Trophoblast cell (in vitro differentiated cells and primary cell): ENCODE data around the gene DPP6.

ENCODE experiments used
- DNase-seq, 2 donors: peaks; one replicate each; pipeline ENCODE4 v3.0.0-alpha.2; 2016
- H2AFZ ChIP-seq: 2 replicates; pipeline ENCODE4 v1.6.1; 2013; ENCODE audit warnings: low read length, moderate library complexity, mild to moderate bottlenecking; ENCODE audit not compliant: insufficient read depth, poor library complexity
- H2AK5ac ChIP-seq: 2 replicates; pipeline ENCODE4 v1.6.1; 2013; ENCODE audit warnings: mild to moderate bottlenecking, low read length
- H2BK120ac ChIP-seq: 2 replicates; pipeline ENCODE4 v1.6.1; 2013; ENCODE audit warnings: low read length, mild to moderate bottlenecking, moderate library complexity; ENCODE audit not compliant: insufficient read depth, poor library complexity
- H2BK12ac ChIP-seq: 2 replicates; pipeline ENCODE4 v1.6.1; 2013; ENCODE audit warnings: mild to moderate bottlenecking, low read length, moderate library complexity
- H2BK5ac ChIP-seq: 2 replicates; pipeline ENCODE4 v1.6.1; 2013; ENCODE audit warnings: low read length, low read depth, moderate library complexity, mild to moderate bottlenecking; ENCODE audit not compliant: poor library complexity
- H3K14ac ChIP-seq: 2 replicates; pipeline ENCODE4 v1.6.1; 2013; ENCODE audit warnings: mild to moderate bottlenecking, low read length
- H3K18ac ChIP-seq: 2 replicates; pipeline ENCODE4 v1.6.1; 2013; ENCODE audit warnings: mild to moderate bottlenecking, low read length
- H3K23ac ChIP-seq: 2 replicates; pipeline ENCODE4 v1.6.1; 2013; ENCODE audit warnings: low read length
- H3K27ac ChIP-seq: 2 replicates; pipeline ENCODE4 v1.5.1; 2013; ENCODE audit warnings: low read depth, mild to moderate bottlenecking, inconsistent platforms, low read length, moderate library complexity
- H3K27me3 ChIP-seq: 2 replicates; pipeline ENCODE4 v1.6.1; 2013; ENCODE audit warnings: inconsistent platforms, mild to moderate bottlenecking, low read length, moderate library complexity; ENCODE audit not compliant: insufficient read depth
- H3K36me3 ChIP-seq, 2 experiments: 1 replicate in 1 of 2; 2 replicates in 1 of 2; pipeline ENCODE4 v1.6.1; 2013; ENCODE audit warnings: low read length in 2 of 2, mild to moderate bottlenecking in 2 of 2, moderate library complexity in 1 of 2; ENCODE audit not compliant: insufficient read depth in 2 of 2, control insufficient read depth in 1 of 2
- H3K4ac ChIP-seq: 2 replicates; pipeline ENCODE4 v1.6.1; 2013; ENCODE audit warnings: low read depth, mild to moderate bottlenecking, low read length, moderate library complexity
- H3K4me1 ChIP-seq, 2 experiments: 1 replicate in 1 of 2; 2 replicates in 1 of 2; pipeline ENCODE4 v1.6.1; 2013; ENCODE audit warnings: low read length in 2 of 2, mild to moderate bottlenecking in 2 of 2, moderate library complexity in 1 of 2; ENCODE audit not compliant: insufficient read depth in 2 of 2, control insufficient read depth in 1 of 2
- H3K4me2 ChIP-seq: 2 replicates; pipeline ENCODE4 v1.6.1; 2013; ENCODE audit warnings: inconsistent platforms, mild to moderate bottlenecking, low read length, moderate library complexity
- H3K4me3 ChIP-seq: 2 replicates; pipeline ENCODE4 v1.5.1; 2013; ENCODE audit warnings: mild to moderate bottlenecking, low read depth, low read length, inconsistent platforms
- H3K79me1 ChIP-seq: one replicate; pipeline ENCODE4 v1.6.1; 2013; ENCODE audit warnings: low read length
- H3K79me2 ChIP-seq: 2 replicates; pipeline ENCODE4 v1.6.1; 2013; ENCODE audit warnings: low read length, mild to moderate bottlenecking; ENCODE audit not compliant: control insufficient read depth, insufficient read depth, poor library complexity
- H3K9ac ChIP-seq: 2 replicates; pipeline ENCODE4 v1.6.1; 2013; ENCODE audit warnings: mild to moderate bottlenecking, low read length
- H3K9me3 ChIP-seq: 2 replicates; pipeline ENCODE4 v1.6.1; 2013; ENCODE audit warnings: low read depth, mild to moderate bottlenecking, control low read depth, inconsistent platforms, low read length; ENCODE audit not compliant: insufficient read depth
- H4K12ac ChIP-seq: 2 replicates; pipeline ENCODE4 v1.6.1; 2013; ENCODE audit warnings: low read depth, mild to moderate bottlenecking, low read length, moderate library complexity
- H4K8ac ChIP-seq: 2 replicates; pipeline ENCODE4 v1.6.1; 2013; ENCODE audit warnings: low read depth, mild to moderate bottlenecking, low read length, moderate library complexity
- H4K91ac ChIP-seq: one replicate; pipeline ENCODE4 v1.6.1; 2013; ENCODE audit warnings: low read depth, mild to moderate bottlenecking, low read length, moderate library complexity
- WGBS: extraction: QIAGEN DNeasy Blood & Tissue Kit; methylation state at CpG from one replicate; pipeline ENCODE4 v1.1.7; 2013; ENCODE audit warnings: missing lambda C conversion rate; ENCODE audit not compliant: insufficient read length, insufficient coverage; ENCODE audit errors: extremely low coverage; 5-methylcytosine and 5-hydroxymethylcytosine counted together

Gene DPP6

DNA sequence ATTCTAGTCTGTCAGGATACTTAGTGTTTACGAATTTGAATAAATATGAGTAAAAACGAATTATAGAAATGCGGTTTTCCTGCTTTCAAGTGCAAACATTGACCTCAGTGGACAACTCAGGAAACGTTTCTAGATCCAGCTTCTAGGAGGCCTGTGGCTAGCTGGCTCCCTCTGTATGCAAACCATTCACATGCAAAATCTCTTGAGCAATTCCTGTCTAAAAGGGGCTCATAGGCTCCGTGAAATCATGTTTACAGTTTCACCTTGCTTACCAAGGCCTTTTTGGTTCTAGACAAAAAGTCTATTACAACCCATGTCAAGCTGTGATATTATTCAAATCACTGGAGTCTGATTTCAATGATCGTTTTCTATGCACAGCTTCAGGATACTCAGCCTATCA is 364.5 kb downstream of the DPP6 start:
- WGBS: no CpG with 5 or more reads among the region's 6 CpGs
- no peaks in the 10 kb centered on the region for H3K79me2 ChIP-seq
- H3K4me1 ChIP-seq: no peaks in the 10 kb centered on the region

DNA sequence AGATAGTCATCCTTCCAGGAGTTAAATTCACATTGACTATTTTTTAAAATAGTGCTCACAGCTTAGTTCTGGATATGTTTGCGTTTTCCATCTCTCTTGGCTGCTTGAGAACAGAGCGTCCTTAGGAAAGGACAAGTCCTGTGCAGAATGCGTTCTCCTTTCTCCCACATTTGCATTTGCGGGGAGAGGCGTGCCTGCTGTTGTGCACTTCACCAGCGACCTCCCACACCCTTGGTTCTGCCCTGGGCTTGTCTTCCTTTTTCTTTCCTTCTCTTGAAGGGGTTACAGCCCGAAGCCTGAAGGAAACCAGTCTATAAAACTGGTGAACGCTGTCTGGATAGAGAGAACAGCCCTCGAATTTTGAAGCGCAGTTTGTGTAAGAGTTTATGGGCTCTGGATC is 367.1 kb downstream of the DPP6 start:
- Histone ChIP-seq H3K4ac (no peak overlapping the region), H4K91ac (no peak overlapping the region), H2BK5ac (no peak overlapping the region), H3K27me3 (no peaks in the 10 kb centered on the region), H2BK120ac (no peak overlapping the region), H3K23ac (no peak overlapping the region), H3K4me2 (no peak overlapping the region), H3K4me1 (peaks cover 0 to 2% of the 10 kb centered on the region in 2 experiments), H2AFZ (no peak overlapping the region), H4K8ac (no peak overlapping the region), H3K14ac (no peak overlapping the region), H3K36me3 (no peaks in the 10 kb centered on the region), H2BK12ac (no peak overlapping the region), H3K79me1 (no peaks in the 10 kb centered on the region), H3K27ac (no peak overlapping the region), H2AK5ac (no peak overlapping the region), H4K12ac (no peak overlapping the region), H3K18ac (no peak overlapping the region), H3K4me3 (no peak overlapping the region), H3K9me3 (peaks cover 1% of the 10 kb centered on the region), H3K79me2 (no peaks in the 10 kb centered on the region), H3K9ac (no peak overlapping the region)
- no peak for DNase-seq
- WGBS: no CpG with 5 or more reads among the region's 10 CpGs

More for the DNA sequence above, 364.5 kb downstream of the DPP6 start:
- no peak overlapping the region for H4K91ac ChIP-seq
- no peak overlapping the region for H2BK5ac ChIP-seq
- no peak overlapping the region for H2BK12ac ChIP-seq
- H4K8ac ChIP-seq: no peak overlapping the region
- H3K4me3 ChIP-seq: no peak overlapping the region
- H3K27me3 ChIP-seq: no peaks in the 10 kb centered on the region
- H4K12ac ChIP-seq: no peak overlapping the region
- H3K23ac ChIP-seq: no peak overlapping the region
- no peaks in the 10 kb centered on the region for H3K79me1 ChIP-seq
- H3K4ac ChIP-seq: no peak overlapping the region
- no peak for DNase-seq
- no peak overlapping the region for H2AFZ ChIP-seq
- H3K4me2 ChIP-seq: no peak overlapping the region
- no peak overlapping the region for H3K27ac ChIP-seq
- no peak overlapping the region for H3K14ac ChIP-seq
- no peak overlapping the region for H3K18ac ChIP-seq
- no peak overlapping the region for H3K9ac ChIP-seq
- H2BK120ac ChIP-seq: no peak overlapping the region
- H3K9me3 ChIP-seq: peaks cover 1% of the 10 kb centered on the region
- H3K36me3 ChIP-seq: no peaks in the 10 kb centered on the region
- H2AK5ac ChIP-seq: no peak overlapping the region

- no peaks in the 10 kb centered on the region for H3K9me3 ChIP-seq
- H3K27ac ChIP-seq: no peak overlapping the region
- H3K14ac ChIP-seq: no peak overlapping the region
- no peak overlapping the region for H3K4ac ChIP-seq
- no peak overlapping the region for H2BK120ac ChIP-seq
- H3K4me2 ChIP-seq: peak overlapping the region; percentile 22
- no CpG with 5 or more reads among the region's 4 CpGs for WGBS
- H4K91ac ChIP-seq: no peak overlapping the region
- no peak overlapping the region for H4K12ac ChIP-seq
- H3K36me3 ChIP-seq: no peaks in the 10 kb centered on the region
- no peak overlapping the region for H4K8ac ChIP-seq
- no peak overlapping the region for H3K4me3 ChIP-seq
- H3K18ac ChIP-seq: no peak overlapping the region
- H3K9ac ChIP-seq: no peak overlapping the region
- H3K27me3 ChIP-seq: no peaks in the 10 kb centered on the region
- no peaks in the 10 kb centered on the region for H3K79me1 ChIP-seq
- H2BK5ac ChIP-seq: no peak overlapping the region
- no peak for DNase-seq
- no peaks in the 10 kb centered on the region for H3K79me2 ChIP-seq
- peaks cover 2 to 4% of the 10 kb centered on the region in 2 experiments for H3K4me1 ChIP-seq
- no peak overlapping the region for H2BK12ac ChIP-seq
- no peak overlapping the region for H2AFZ ChIP-seq
- no peak overlapping the region for H2AK5ac ChIP-seq
- no peak overlapping the region for H3K23ac ChIP-seq
These were observed 371.0 kb downstream of the DPP6 start for GRCh38 chr7:154423231-154423630.

- Histone ChIP-seq H3K4me3 (no peak overlapping the region), H3K36me3 (no peaks in the 10 kb centered on the region), H2BK12ac (no peak overlapping the region), H3K4ac (no peak overlapping the region), H2AFZ (no peak overlapping the region), H3K27ac (no peak overlapping the region), H3K79me2 (no peaks in the 10 kb centered on the region), H3K27me3 (no peaks in the 10 kb centered on the region), H2BK5ac (no peak overlapping the region), H3K4me1 (peaks cover 2 to 4% of the 10 kb centered on the region in 2 experiments), H3K79me1 (no peaks in the 10 kb centered on the region), H2BK120ac (no peak overlapping the region), H3K23ac (no peak overlapping the region), H2AK5ac (no peak overlapping the region), H3K4me2 (no peak overlapping the region), H4K12ac (no peak overlapping the region), H3K14ac (no peak overlapping the region), H4K91ac (no peak overlapping the region), H3K9me3 (no peaks in the 10 kb centered on the region), H3K18ac (no peak overlapping the region), H3K9ac (no peak overlapping the region), H4K8ac (no peak overlapping the region)
- no peak for DNase-seq
- no CpG with 5 or more reads among the region's 8 CpGs for WGBS
These were observed 372.2 kb downstream of the DPP6 start for GRCh38 chr7:154424350-154424749.
